Endothelial cell of umbilical vein (primary cell): ENCODE data around the gene IRF3.

Experiments used
- CTCF ChIP-seq, 2 donors: IDR thresholded peaks; 1 replicate in 1 of 2; 2 replicates in 1 of 2; pipeline ENCODE4 v1.5.1; 2011; ENCODE audit warnings: low read length in 2 of 2, mild to moderate bottlenecking in 2 of 2, moderate library complexity in 2 of 2, control low read depth in 1 of 2, inconsistent platforms in 1 of 2, low read depth in 1 of 2; ENCODE audit not compliant: insufficient read depth in 1 of 2; ENCODE audit errors: extremely low read depth in 1 of 2
- JUN ChIP-seq: IDR thresholded peaks from 2 replicates; pipeline ENCODE4 v1.6.1; 2011; ENCODE audit warnings: borderline replicate concordance, low read depth; ENCODE audit not compliant: insufficient read length, insufficient read depth
- POLR2A ChIP-seq: IDR thresholded peaks from 2 replicates; pipeline ENCODE4 v1.6.1; 2012; ENCODE audit warnings: low read depth, mild to moderate bottlenecking, control low read depth, low read length
- POLR2AphosphoS5 ChIP-seq: IDR thresholded peaks from 2 replicates; pipeline ENCODE4 v1.6.1; 2012; ENCODE audit warnings: low read depth, mild to moderate bottlenecking, control low read depth, low read length, moderate library complexity; ENCODE audit not compliant: insufficient read depth

- TF ChIP-seq CTCF (IDR thresholded peaks at IDR 0.05; ENCODE audit: extremely low read depth in 1 of 2, insufficient read depth in 1 of 2, low read depth in 1 of 2, low read length in 2 of 2) (no peak), POLR2AphosphoS5 (no peak), POLR2A (no peak), JUN (no peak)
Measured at GRCh38 chr19:49701271-49701786, 35.7 kb upstream of the IRF3 start.
